Measurements from ENCODE around the gene TPP2.

Gene TPP2

GRCh38 chr13:102709536-102709935, 112.8 kb downstream of the TPP2 start:
- no peak for DNase-seq
- H3K27me3 ChIP-seq (ENCODE audit: insufficient read depth, low read length), result no peaks in the 10 kb centered on the region
- H3K9me3 ChIP-seq (ENCODE audit: insufficient read depth, low read depth, low read length), result no peaks in the 10 kb centered on the region
- no peak overlapping the region for H3K18ac ChIP-seq (ENCODE audit: low read length)
- H2BK12ac ChIP-seq (ENCODE audit: low read length), result no peak overlapping the region
- no peaks in the 10 kb centered on the region for H3K36me3 ChIP-seq (ENCODE audit: control insufficient read depth in 1 of 2, insufficient read depth in 2 of 2, low read length in 2 of 2)
- H3K79me1 ChIP-seq (ENCODE audit: low read length), result peaks cover 1% of the 10 kb centered on the region
- H3K4me2 ChIP-seq (ENCODE audit: low read length), result no peak overlapping the region
- no peak overlapping the region for H4K12ac ChIP-seq (ENCODE audit: low read depth, low read length)
- H3K14ac ChIP-seq (ENCODE audit: low read length), result no peak overlapping the region
- no peak overlapping the region for H3K23ac ChIP-seq (ENCODE audit: low read length)
- no peak overlapping the region for H2AFZ ChIP-seq (ENCODE audit: insufficient read depth, low read length, poor library complexity)
- peaks cover 1 to 2% of the 10 kb centered on the region in 2 experiments for H3K4me1 ChIP-seq (ENCODE audit: control insufficient read depth in 1 of 2, insufficient read depth in 2 of 2, low read length in 2 of 2)
- H3K27ac ChIP-seq (ENCODE audit: low read depth, low read length), result no peak overlapping the region
- H3K79me2 ChIP-seq (ENCODE audit: control insufficient read depth, insufficient read depth, low read length, poor library complexity), result no peaks in the 10 kb centered on the region
- peak overlapping the region; percentile 39 for H4K91ac ChIP-seq (ENCODE audit: low read depth, low read length)
- no peak overlapping the region for H3K4me3 ChIP-seq (ENCODE audit: low read depth, low read length)
- no peak overlapping the region for H2AK5ac ChIP-seq (ENCODE audit: low read length)
- no peak overlapping the region for H4K8ac ChIP-seq (ENCODE audit: low read depth, low read length)
- H3K4ac ChIP-seq (ENCODE audit: low read depth, low read length), result no peak overlapping the region
- H2BK120ac ChIP-seq (ENCODE audit: insufficient read depth, low read length, poor library complexity), result no peak overlapping the region
- H3K9ac ChIP-seq (ENCODE audit: low read length), result no peak overlapping the region
- peak overlapping the region; percentile 23 for H2BK5ac ChIP-seq (ENCODE audit: low read depth, low read length, poor library complexity)

- Histone ChIP-seq H3K4ac (ENCODE audit: low read depth, low read length) (no peak overlapping the region), H2AFZ (ENCODE audit: insufficient read depth, low read length, poor library complexity) (no peak overlapping the region), H3K4me1 (ENCODE audit: control insufficient read depth in 1 of 2, insufficient read depth in 2 of 2, low read length in 2 of 2) (no peaks in the 10 kb centered on the region), H3K27ac (ENCODE audit: low read depth, low read length) (no peak overlapping the region), H3K4me3 (ENCODE audit: low read depth, low read length) (no peak overlapping the region), H3K18ac (ENCODE audit: low read length) (no peak overlapping the region), H4K8ac (ENCODE audit: low read depth, low read length) (no peak overlapping the region), H2BK12ac (ENCODE audit: low read length) (no peak overlapping the region), H3K79me2 (ENCODE audit: control insufficient read depth, insufficient read depth, low read length, poor library complexity) (no peaks in the 10 kb centered on the region), H3K27me3 (ENCODE audit: insufficient read depth, low read length) (no peaks in the 10 kb centered on the region), H3K36me3 (ENCODE audit: control insufficient read depth in 1 of 2, insufficient read depth in 2 of 2, low read length in 2 of 2) (no peaks in the 10 kb centered on the region), H3K79me1 (ENCODE audit: low read length) (peaks cover 1% of the 10 kb centered on the region), H4K91ac (ENCODE audit: low read depth, low read length) (no peak overlapping the region), H3K9me3 (ENCODE audit: insufficient read depth, low read depth, low read length) (no peaks in the 10 kb centered on the region), H2BK5ac (ENCODE audit: low read depth, low read length, poor library complexity) (no peak overlapping the region), H2AK5ac (ENCODE audit: low read length) (no peak overlapping the region), H3K23ac (ENCODE audit: low read length) (no peak overlapping the region), H2BK120ac (ENCODE audit: insufficient read depth, low read length, poor library complexity) (no peak overlapping the region), H3K4me2 (ENCODE audit: low read length) (no peak overlapping the region), H3K9ac (ENCODE audit: low read length) (no peak overlapping the region), H3K14ac (ENCODE audit: low read length) (no peak overlapping the region), H4K12ac (ENCODE audit: low read depth, low read length) (no peak overlapping the region)
- DNase-seq, result peak; percentile 77 to 91
- no CpG with 5 or more reads among the region's 9 CpGs for WGBS (ENCODE audit: extremely low coverage, insufficient coverage, insufficient read length)
Observed at GRCh38 chr13:102710261-102710679, 113.5 kb downstream of the TPP2 start.

- Histone ChIP-seq H4K8ac (ENCODE audit: low read depth, low read length) (no peak overlapping the region), H3K79me1 (ENCODE audit: low read length) (no peaks in the 10 kb centered on the region), H3K36me3 (ENCODE audit: control insufficient read depth in 1 of 2, insufficient read depth in 2 of 2, low read length in 2 of 2) (no peaks in the 10 kb centered on the region), H3K4me3 (ENCODE audit: low read depth, low read length) (no peak overlapping the region), H2BK12ac (ENCODE audit: low read length) (no peak overlapping the region), H4K12ac (ENCODE audit: low read depth, low read length) (no peak overlapping the region), H3K18ac (ENCODE audit: low read length) (no peak overlapping the region), H3K27ac (ENCODE audit: low read depth, low read length) (no peak overlapping the region), H3K9me3 (ENCODE audit: insufficient read depth, low read depth, low read length) (no peaks in the 10 kb centered on the region), H3K14ac (ENCODE audit: low read length) (no peak overlapping the region), H3K4me1 (ENCODE audit: control insufficient read depth in 1 of 2, insufficient read depth in 2 of 2, low read length in 2 of 2) (no peaks in the 10 kb centered on the region), H3K27me3 (ENCODE audit: insufficient read depth, low read length) (no peaks in the 10 kb centered on the region), H2AFZ (ENCODE audit: insufficient read depth, low read length, poor library complexity) (no peak overlapping the region), H2BK120ac (ENCODE audit: insufficient read depth, low read length, poor library complexity) (no peak overlapping the region), H3K79me2 (ENCODE audit: control insufficient read depth, insufficient read depth, low read length, poor library complexity) (no peaks in the 10 kb centered on the region), H3K9ac (ENCODE audit: low read length) (no peak overlapping the region), H4K91ac (ENCODE audit: low read depth, low read length) (no peak overlapping the region), H2AK5ac (ENCODE audit: low read length) (no peak overlapping the region), H3K23ac (ENCODE audit: low read length) (no peak overlapping the region), H3K4me2 (ENCODE audit: low read length) (no peak overlapping the region), H3K4ac (ENCODE audit: low read depth, low read length) (no peak overlapping the region), H2BK5ac (ENCODE audit: low read depth, low read length, poor library complexity) (no peak overlapping the region)
- WGBS (ENCODE audit: extremely low coverage, insufficient coverage, insufficient read length), result no CpG with 5 or more reads among the region's 1 CpG
- no peak for DNase-seq
Observed at GRCh38 chr13:102715447-102715846, 118.7 kb downstream of the TPP2 start.

GRCh38 chr13:102718746-102719145, 122.0 kb downstream of the TPP2 start:
- H3K36me3 ChIP-seq (ENCODE audit: control insufficient read depth in 1 of 2, insufficient read depth in 2 of 2, low read length in 2 of 2), result no peaks in the 10 kb centered on the region
- no peaks in the 10 kb centered on the region for H3K79me2 ChIP-seq (ENCODE audit: control insufficient read depth, insufficient read depth, low read length, poor library complexity)
- no peak overlapping the region for H3K14ac ChIP-seq (ENCODE audit: low read length)
- no peaks in the 10 kb centered on the region for H3K9me3 ChIP-seq (ENCODE audit: insufficient read depth, low read depth, low read length)
- no peak overlapping the region for H3K18ac ChIP-seq (ENCODE audit: low read length)
- no peaks in the 10 kb centered on the region for H3K79me1 ChIP-seq (ENCODE audit: low read length)
- H3K4me3 ChIP-seq (ENCODE audit: low read depth, low read length), result no peak overlapping the region
- H3K4ac ChIP-seq (ENCODE audit: low read depth, low read length), result no peak overlapping the region
- H3K27me3 ChIP-seq (ENCODE audit: insufficient read depth, low read length), result no peaks in the 10 kb centered on the region
- no peak overlapping the region for H4K91ac ChIP-seq (ENCODE audit: low read depth, low read length)
- no peak overlapping the region for H2AFZ ChIP-seq (ENCODE audit: insufficient read depth, low read length, poor library complexity)
- no peak overlapping the region for H2BK12ac ChIP-seq (ENCODE audit: low read length)
- H4K12ac ChIP-seq (ENCODE audit: low read depth, low read length), result no peak overlapping the region
- no CpG with 5 or more reads among the region's 2 CpGs for WGBS (ENCODE audit: extremely low coverage, insufficient coverage, insufficient read length)
- no peak overlapping the region for H3K4me2 ChIP-seq (ENCODE audit: low read length)
- H2BK5ac ChIP-seq (ENCODE audit: low read depth, low read length, poor library complexity), result no peak overlapping the region
- H3K9ac ChIP-seq (ENCODE audit: low read length), result no peak overlapping the region
- no peak overlapping the region for H4K8ac ChIP-seq (ENCODE audit: low read depth, low read length)
- no peak for DNase-seq
- no peaks in the 10 kb centered on the region for H3K4me1 ChIP-seq (ENCODE audit: control insufficient read depth in 1 of 2, insufficient read depth in 2 of 2, low read length in 2 of 2)
- H3K23ac ChIP-seq (ENCODE audit: low read length), result no peak overlapping the region
- no peak overlapping the region for H2AK5ac ChIP-seq (ENCODE audit: low read length)
- H3K27ac ChIP-seq (ENCODE audit: low read depth, low read length), result no peak overlapping the region
- no peak overlapping the region for H2BK120ac ChIP-seq (ENCODE audit: insufficient read depth, low read length, poor library complexity)
